B cell (primary cell): ENCODE results near the gene SSU72. TPM values are rescaled to one million over a fixed set of nuclear protein-coding genes. Genes with fewer than 3 reads are reported as not detected.

ENCODE experiments used
- ATAC-seq: fragments of 200-7000 bp; cut with Tn5 transposase; one replicate; pipeline ENCODE4 v1.10.0; 2021; ENCODE audit warnings: low read depth, mild to moderate bottlenecking, moderate number of reproducible peaks, moderate library complexity
- CTCF ChIA-PET: fragments of 350-600 bp; sonication (Branson Sonifier 250); formaldehyde crosslinking; loops from one replicate; lab custom pipeline; 2021; ENCODE audit warnings: antibody characterized with exemption, inconsistent platforms; lab: Charles Lee
- POLR2A ChIA-PET: fragments of 350-600 bp; sonication (Branson Sonifier 250); formaldehyde crosslinking; loops from one replicate; lab custom pipeline; 2021; ENCODE audit warnings: antibody characterized with exemption; lab: Charles Lee
- DNase-seq: peaks from one replicate; pipeline ENCODE4 v3.0.0; 2013
- H2AFZ ChIP-seq: 2 replicates; pipeline ENCODE4 v1.6.1; 2012; ENCODE audit warnings: mild to moderate bottlenecking, low read depth, low read length; ENCODE audit not compliant: insufficient read depth, poor library complexity, severe bottlenecking
- H3K27ac ChIP-seq, 2 donors: 1 replicate in 1 of 2; 2 replicates in 1 of 2; pipeline ENCODE4 v1.5.1; 2012 to 2013; ENCODE audit warnings: low read length in 2 of 2, mild to moderate bottlenecking in 2 of 2, moderate library complexity in 1 of 2
- H3K27me3 ChIP-seq, 4 experiments: fragments of 200-600 bp in 1 of 4; sonication (generic) in 1 of 4; replicated peaks in 1 of 4; 1 replicate in 2 of 4; 2 replicates in 2 of 4; pipeline versions ENCODE4 v1.6.1 to v1.7.0; 2013 to 2016; ENCODE audit warnings: low read length in 3 of 4, mild to moderate bottlenecking in 2 of 4, mixed read lengths in 1 of 4, moderate library complexity in 1 of 4; ENCODE audit not compliant: insufficient read depth in 4 of 4, control insufficient read depth in 3 of 4; ENCODE audit errors: control extremely low read depth in 1 of 4
- H3K36me3 ChIP-seq, 2 experiments: replicated peaks in 1 of 2; 1 replicate in 1 of 2; 2 replicates in 1 of 2; pipeline versions ENCODE4 v1.6.1 to v1.7.1; 2013; ENCODE audit warnings: low read length in 1 of 2; ENCODE audit not compliant: insufficient read depth in 2 of 2, control insufficient read depth in 1 of 2; ENCODE audit errors: control extremely low read depth in 1 of 2, extremely low read depth in 1 of 2
- H3K4me1 ChIP-seq, 2 donors: fragments of 200-600 bp in 1 of 2; sonication (generic) in 1 of 2; 1 replicate in 1 of 2; 2 replicates in 1 of 2; pipeline versions ENCODE4 v1.5.1 to v1.6.1; 2013 to 2017; ENCODE audit warnings: low read length in 2 of 2; ENCODE audit not compliant: control insufficient read depth in 2 of 2, insufficient read depth in 2 of 2
- H3K4me2 ChIP-seq: replicated peaks from 2 replicates; pipeline ENCODE3; 2012; ENCODE audit warnings: mild to moderate bottlenecking, low read depth, low read length; ENCODE audit not compliant: poor library complexity, severe bottlenecking
- H3K4me3 ChIP-seq, 5 experiments: fragments of 200-600 bp in 1 of 5; sonication (generic) in 1 of 5; 1 replicate in 3 of 5; 2 replicates in 2 of 5; pipeline versions ENCODE4 v1.5.1 to v1.7.0; 2011 to 2016; ENCODE audit warnings: low read length in 4 of 5, mild to moderate bottlenecking in 4 of 5, low read depth in 2 of 5, control low read depth in 1 of 5, moderate library complexity in 1 of 5; ENCODE audit not compliant: insufficient read depth in 1 of 5; ENCODE audit errors: control extremely low read depth in 1 of 5, extremely low read depth in 1 of 5
- H3K79me2 ChIP-seq: fragments of 200-600 bp; sonication (generic); one replicate; pipeline ENCODE4 v1.6.0; 2016; ENCODE audit warnings: low read length; ENCODE audit not compliant: control insufficient read depth, insufficient read depth
- H3K9ac ChIP-seq: fragments of 200-600 bp; sonication (generic); 2 replicates; pipeline ENCODE4 v1.6.1; 2017; ENCODE audit warnings: mild to moderate bottlenecking, low read length, moderate library complexity
- H3K9me3 ChIP-seq, 3 donors: one replicate each; pipeline versions ENCODE4 v1.6.1 to v1.7.1; 2013; ENCODE audit warnings: low read length in 2 of 3; ENCODE audit not compliant: control insufficient read depth in 2 of 3, insufficient read depth in 1 of 3; ENCODE audit errors: control extremely low read depth in 1 of 3
- H4K20me1 ChIP-seq: 2 replicates; pipeline ENCODE4 v1.6.0; 2012; ENCODE audit warnings: mild to moderate bottlenecking, low read length; ENCODE audit not compliant: insufficient read depth, control insufficient read depth, poor library complexity, severe bottlenecking
- H3K27ac Mint-ChIP-seq: one replicate; pipeline ENCODE4 v1.8.0; 2021; ENCODE audit warnings: mixed read lengths
- H3K27me3 Mint-ChIP-seq: one replicate; pipeline ENCODE4 v1.8.0; 2021; ENCODE audit warnings: mixed read lengths
- H3K4me1 Mint-ChIP-seq: one replicate; pipeline ENCODE4 v1.8.0; 2021; ENCODE audit warnings: mixed read lengths
- H3K4me3 Mint-ChIP-seq: one replicate; pipeline ENCODE4 v1.8.0; 2021; ENCODE audit warnings: mixed read lengths
- H3K9me3 Mint-ChIP-seq: one replicate; pipeline ENCODE4 v1.8.0; 2022; ENCODE audit warnings: mixed read lengths; ENCODE audit not compliant: insufficient read depth
- EZH2 ChIP-seq: IDR thresholded peaks from 2 replicates; pipeline ENCODE4 v1.6.1; 2012; ENCODE audit warnings: borderline replicate concordance, low read depth, mild to moderate bottlenecking, moderate library complexity, low read length; ENCODE audit not compliant: insufficient read depth, poor library complexity, severe bottlenecking
- WGBS: methylation state at CpG from one replicate; pipeline ENCODE4 v1.1.5; 2013; ENCODE audit warnings: missing lambda C conversion rate; ENCODE audit not compliant: insufficient coverage; 5-methylcytosine and 5-hydroxymethylcytosine counted together
- intact Hi-C: fragments of 100-400 bp; cut with micrococcal nuclease; formaldehyde crosslinking; loops from one replicate; pipeline ENCODE4 v1.10.0; 2022
- polyA plus RNA-seq: library from polyadenylated mRNA; depleted of rRNA; stranded (reverse); fragments of >200 nt; gene quantifications from 2 replicates; pipeline ENCODE4 v1.2.3, GENCODE V29; 2012
- total RNA-seq, 2 donors: library from RNA; stranded (reverse); fragments of 120-200 nt in 1 of 2; gene quantifications; 1 replicate in 1 of 2; 2 replicates in 1 of 2; pipeline versions ENCODE4 v1.2.3 to v1.2.4, GENCODE V29; 2013 to 2022
- TF ChIP-seq, protein P1 (sequence below): fragments of 200-600 bp; IDR thresholded peaks from one replicate; pipeline ENCODE4 v1.8.0; 2022; ENCODE audit warnings: antibody characterized with exemption, mild to moderate bottlenecking

The SSU72 gene
- total and polyA plus RNA-seq, 2 donors (not counting 1 experiment from before 2014, with no cell fraction given), result 86.8 to 112 TPM

DNA sequence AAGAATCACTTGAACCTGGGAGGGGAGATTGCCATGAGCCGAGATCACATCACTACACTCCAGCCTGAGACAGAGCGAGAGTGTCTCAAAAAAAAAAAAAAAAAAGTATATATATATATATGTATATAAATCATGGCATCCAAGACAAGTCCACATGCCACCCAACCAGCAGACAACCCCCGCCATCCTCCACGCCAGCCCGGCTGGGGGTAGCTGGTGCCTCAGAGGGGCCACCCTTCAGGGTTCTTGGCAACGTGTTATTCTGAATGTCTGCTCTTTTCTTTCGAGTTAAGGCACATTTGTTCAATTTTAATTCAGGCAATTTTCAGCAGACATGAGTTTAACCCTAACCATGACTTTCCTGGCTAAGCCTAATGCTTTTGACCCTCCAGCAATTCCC lies 24.6 kb downstream of the SSU72 start:
- no peak overlapping the region for H3K27ac Mint-ChIP-seq
- ChIA-PET CTCF (no interaction called here), POLR2A (no interaction called here)
- no peaks in the 10 kb centered on the region for H3K27me3 Mint-ChIP-seq
- H3K4me3 Mint-ChIP-seq, result no peak overlapping the region
- no peaks in the 10 kb centered on the region for H3K4me1 Mint-ChIP-seq
- WGBS, result 89% methylated on average over 5 of the region's 7 CpGs
- ATAC-seq, result no peak
- H3K9me3 Mint-ChIP-seq, result no peaks in the 10 kb centered on the region
- Histone ChIP-seq H3K79me2 (peaks cover 31% of the 10 kb centered on the region), H3K9ac (no peak overlapping the region), H4K20me1 (peaks cover 45% of the 10 kb centered on the region), H2AFZ (no peak overlapping the region), H3K4me3 (no peak overlapping the region), H3K36me3 (peaks cover 0 to under 1% of the 10 kb centered on the region in 2 experiments), H3K27me3 (no peaks in the 10 kb centered on the region), H3K9me3 (no peaks in the 10 kb centered on the region), H3K4me1 (no peaks in the 10 kb centered on the region), H3K27ac (no peak overlapping the region), H3K4me2 (no peak overlapping the region)
- TF ChIP-seq, protein P1, sequence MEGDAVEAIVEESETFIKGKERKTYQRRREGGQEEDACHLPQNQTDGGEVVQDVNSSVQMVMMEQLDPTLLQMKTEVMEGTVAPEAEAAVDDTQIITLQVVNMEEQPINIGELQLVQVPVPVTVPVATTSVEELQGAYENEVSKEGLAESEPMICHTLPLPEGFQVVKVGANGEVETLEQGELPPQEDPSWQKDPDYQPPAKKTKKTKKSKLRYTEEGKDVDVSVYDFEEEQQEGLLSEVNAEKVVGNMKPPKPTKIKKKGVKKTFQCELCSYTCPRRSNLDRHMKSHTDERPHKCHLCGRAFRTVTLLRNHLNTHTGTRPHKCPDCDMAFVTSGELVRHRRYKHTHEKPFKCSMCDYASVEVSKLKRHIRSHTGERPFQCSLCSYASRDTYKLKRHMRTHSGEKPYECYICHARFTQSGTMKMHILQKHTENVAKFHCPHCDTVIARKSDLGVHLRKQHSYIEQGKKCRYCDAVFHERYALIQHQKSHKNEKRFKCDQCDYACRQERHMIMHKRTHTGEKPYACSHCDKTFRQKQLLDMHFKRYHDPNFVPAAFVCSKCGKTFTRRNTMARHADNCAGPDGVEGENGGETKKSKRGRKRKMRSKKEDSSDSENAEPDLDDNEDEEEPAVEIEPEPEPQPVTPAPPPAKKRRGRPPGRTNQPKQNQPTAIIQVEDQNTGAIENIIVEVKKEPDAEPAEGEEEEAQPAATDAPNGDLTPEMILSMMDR, result no peak
- TF ChIP-seq EZH2, result no peak
- intact Hi-C loops, result no loop called here
- no peak for DNase-seq

- no peak overlapping the region for H3K27ac ChIP-seq
- Mint-ChIP-seq H3K9me3 (no peaks in the 10 kb centered on the region), H3K4me3 (no peak overlapping the region), H3K27me3 (no peaks in the 10 kb centered on the region), H3K27ac (no peak overlapping the region), H3K4me1 (no peaks in the 10 kb centered on the region)
- TF ChIP-seq, protein P1, result no peak
- no peak for TF ChIP-seq EZH2
- H3K4me1 ChIP-seq, result no peaks in the 10 kb centered on the region
- H4K20me1 ChIP-seq, result peaks cover 42% of the 10 kb centered on the region
- no peak overlapping the region for H3K9ac ChIP-seq
- 96% methylated on average over 14 of the region's 14 CpGs for WGBS
- intact Hi-C loops, result no loop called here
- CTCF ChIA-PET, result interaction anchor here (0.6 kb wide), 1 partner anchor 39 kb away, joined by 5 read pairs; no protein-coding TSS in a partner anchor
- H3K4me2 ChIP-seq, result no peak overlapping the region
- no peak overlapping the region for H3K4me3 ChIP-seq
- peaks cover 0 to 2% of the 10 kb centered on the region in 2 experiments for H3K36me3 ChIP-seq
- H3K27me3 ChIP-seq, result no peaks in the 10 kb centered on the region
- POLR2A ChIA-PET, result no interaction called here
- H3K79me2 ChIP-seq, result peaks cover 42% of the 10 kb centered on the region
- ATAC-seq (no peak), DNase-seq (no peak)
- H2AFZ ChIP-seq, result no peak overlapping the region
- H3K9me3 ChIP-seq, result no peaks in the 10 kb centered on the region
These were observed 26.1 kb downstream of the SSU72 start for GRCh38 chr1:1548591-1548990.
